Calu3 (cell line): ENCODE data around the gene AUH. TPM values are rescaled to one million over a fixed set of nuclear protein-coding genes. Genes with fewer than 3 reads are reported as not detected.

Experiments
- BruUV-seq: library from RNA; stranded (reverse); fragments of 400-500 nt; replicated peaks from 2 replicates; lab custom pipeline; 2021; lab: Mats Ljungman, UMichigan
- CTCF ChIA-PET: fragments of 300-600 bp; sonication (Branson Sonifier 250); formaldehyde crosslinking; loops from one replicate; lab custom pipeline; 2022; ENCODE audit warnings: antibody characterized with exemption; lab: Charles Lee
- DNase-seq: peaks from one replicate; pipeline ENCODE4 v3.0.0; 2022
- H3K27ac Mint-ChIP-seq: one replicate; pipeline ENCODE4 v1.8.0; 2022; ENCODE audit warnings: mixed read lengths; ENCODE audit not compliant: unreplicated experiment
- H3K27me3 Mint-ChIP-seq: one replicate; pipeline ENCODE4 v1.8.0; 2022; ENCODE audit warnings: mixed read lengths; ENCODE audit not compliant: unreplicated experiment
- H3K36me3 Mint-ChIP-seq: one replicate; pipeline ENCODE4 v1.8.0; 2022; ENCODE audit warnings: mild to moderate bottlenecking, moderate library complexity, mixed read lengths; ENCODE audit not compliant: insufficient read depth, unreplicated experiment
- H3K4me1 Mint-ChIP-seq: one replicate; pipeline ENCODE4 v1.8.0; 2022; ENCODE audit warnings: mild to moderate bottlenecking, low read depth, mixed read lengths; ENCODE audit not compliant: unreplicated experiment
- H3K4me3 Mint-ChIP-seq: one replicate; pipeline ENCODE4 v1.8.0; 2022; ENCODE audit warnings: mild to moderate bottlenecking, low read depth, moderate library complexity, mixed read lengths; ENCODE audit not compliant: unreplicated experiment
- H3K9me3 Mint-ChIP-seq: one replicate; pipeline ENCODE4 v1.8.0; 2022; ENCODE audit warnings: low read depth, mixed read lengths; ENCODE audit not compliant: unreplicated experiment
- intact Hi-C: fragments of 100-400 bp; cut with micrococcal nuclease; formaldehyde crosslinking; loops from one replicate; pipeline ENCODE4 v1.10.0; 2022; ENCODE audit not compliant: unreplicated experiment
- total RNA-seq: library from RNA; stranded (reverse); gene quantifications from 2 replicates; pipeline ENCODE4 v1.2.3, GENCODE V29; 2022
- TF ChIP-seq, protein P1 (sequence below): fragments of 200-600 bp; IDR thresholded peaks from one replicate; pipeline ENCODE4 v1.8.0; 2022; ENCODE audit warnings: antibody characterized with exemption; ENCODE audit not compliant: unreplicated experiment

AUH gene
- total RNA-seq, 1 experiment from 2014 or later, result 13.4 TPM

- TF ChIP-seq, protein P1, sequence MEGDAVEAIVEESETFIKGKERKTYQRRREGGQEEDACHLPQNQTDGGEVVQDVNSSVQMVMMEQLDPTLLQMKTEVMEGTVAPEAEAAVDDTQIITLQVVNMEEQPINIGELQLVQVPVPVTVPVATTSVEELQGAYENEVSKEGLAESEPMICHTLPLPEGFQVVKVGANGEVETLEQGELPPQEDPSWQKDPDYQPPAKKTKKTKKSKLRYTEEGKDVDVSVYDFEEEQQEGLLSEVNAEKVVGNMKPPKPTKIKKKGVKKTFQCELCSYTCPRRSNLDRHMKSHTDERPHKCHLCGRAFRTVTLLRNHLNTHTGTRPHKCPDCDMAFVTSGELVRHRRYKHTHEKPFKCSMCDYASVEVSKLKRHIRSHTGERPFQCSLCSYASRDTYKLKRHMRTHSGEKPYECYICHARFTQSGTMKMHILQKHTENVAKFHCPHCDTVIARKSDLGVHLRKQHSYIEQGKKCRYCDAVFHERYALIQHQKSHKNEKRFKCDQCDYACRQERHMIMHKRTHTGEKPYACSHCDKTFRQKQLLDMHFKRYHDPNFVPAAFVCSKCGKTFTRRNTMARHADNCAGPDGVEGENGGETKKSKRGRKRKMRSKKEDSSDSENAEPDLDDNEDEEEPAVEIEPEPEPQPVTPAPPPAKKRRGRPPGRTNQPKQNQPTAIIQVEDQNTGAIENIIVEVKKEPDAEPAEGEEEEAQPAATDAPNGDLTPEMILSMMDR, result no peak
- H3K27me3 Mint-ChIP-seq, result no peaks in the 10 kb centered on the region
- no peaks in the 10 kb centered on the region for H3K9me3 Mint-ChIP-seq
- DNase-seq, result no peak
- no peak overlapping the region for H3K4me3 Mint-ChIP-seq
- no peak overlapping the region for H3K27ac Mint-ChIP-seq
- no peaks in the 10 kb centered on the region for H3K36me3 Mint-ChIP-seq
- intact Hi-C loops, result no loop called here
- H3K4me1 Mint-ChIP-seq, result peaks cover 8% of the 10 kb centered on the region
- BruUV-seq, result no TSS peak
- CTCF ChIA-PET, result no interaction called here
Measured at GRCh38 chr9:91297306-91297705, 64.4 kb downstream of the AUH start.

- H3K4me1 Mint-ChIP-seq, result peaks cover 8% of the 10 kb centered on the region
- DNase-seq, result no peak
- no peaks in the 10 kb centered on the region for H3K36me3 Mint-ChIP-seq
- H3K9me3 Mint-ChIP-seq, result no peaks in the 10 kb centered on the region
- H3K27ac Mint-ChIP-seq, result no peak overlapping the region
- CTCF ChIA-PET, result no interaction called here
- intact Hi-C loops, result no loop called here
- TF ChIP-seq, protein P1, result no peak
- no peak overlapping the region for H3K4me3 Mint-ChIP-seq
- H3K27me3 Mint-ChIP-seq, result no peaks in the 10 kb centered on the region
- BruUV-seq, result no TSS peak
Measured at GRCh38 chr9:91296354-91296753, 65.4 kb downstream of the AUH start.

GRCh38 chr9:91295357-91295756 lies 66.4 kb downstream of the AUH start:
- Mint-ChIP-seq H3K27me3 (no peaks in the 10 kb centered on the region), H3K27ac (no peak overlapping the region), H3K4me3 (no peak overlapping the region), H3K4me1 (peaks cover 8% of the 10 kb centered on the region), H3K9me3 (no peaks in the 10 kb centered on the region), H3K36me3 (no peaks in the 10 kb centered on the region)
- CTCF ChIA-PET, result no interaction called here
- no TSS peak for BruUV-seq
- intact Hi-C loops, result no loop called here
- TF ChIP-seq, protein P1, result no peak
- DNase-seq, result no peak

- Mint-ChIP-seq H3K9me3 (no peaks in the 10 kb centered on the region), H3K4me3 (no peak overlapping the region), H3K36me3 (no peaks in the 10 kb centered on the region), H3K27ac (no peak overlapping the region), H3K27me3 (no peaks in the 10 kb centered on the region), H3K4me1 (no peaks in the 10 kb centered on the region)
- intact Hi-C loops, result no loop called here
- CTCF ChIA-PET, result no interaction called here
- no peak for DNase-seq
- TF ChIP-seq, protein P1, result no peak
- BruUV-seq, result no TSS peak
Measured at GRCh38 chr9:91291866-91292265, 69.9 kb downstream of the AUH start.
